B cell (primary cell): ENCODE measurements around the gene ATL1. TPM values are rescaled to one million over a fixed set of nuclear protein-coding genes. Genes with fewer than 3 reads are reported as not detected.

Source experiments
- ATAC-seq: fragments of 200-7000 bp; cut with Tn5 transposase; one replicate; pipeline ENCODE4 v1.10.0; 2021; ENCODE audit warnings: low read depth, mild to moderate bottlenecking, moderate number of reproducible peaks, moderate library complexity
- CTCF ChIA-PET: fragments of 350-600 bp; sonication (Branson Sonifier 250); formaldehyde crosslinking; loops from one replicate; lab custom pipeline; 2021; ENCODE audit warnings: antibody characterized with exemption, inconsistent platforms; lab: Charles Lee
- POLR2A ChIA-PET: fragments of 350-600 bp; sonication (Branson Sonifier 250); formaldehyde crosslinking; loops from one replicate; lab custom pipeline; 2021; ENCODE audit warnings: antibody characterized with exemption; lab: Charles Lee
- DNase-seq: peaks from one replicate; pipeline ENCODE4 v3.0.0; 2013
- H2AFZ ChIP-seq: 2 replicates; pipeline ENCODE4 v1.6.1; 2012; ENCODE audit warnings: mild to moderate bottlenecking, low read depth, low read length; ENCODE audit not compliant: insufficient read depth, poor library complexity, severe bottlenecking
- H3K27ac ChIP-seq, 2 donors: 1 replicate in 1 of 2; 2 replicates in 1 of 2; pipeline ENCODE4 v1.5.1; 2012 to 2013; ENCODE audit warnings: low read length in 2 of 2, mild to moderate bottlenecking in 2 of 2, moderate library complexity in 1 of 2
- H3K27me3 ChIP-seq, 4 experiments: fragments of 200-600 bp in 1 of 4; sonication (generic) in 1 of 4; replicated peaks in 1 of 4; 1 replicate in 2 of 4; 2 replicates in 2 of 4; pipeline versions ENCODE4 v1.6.1 to v1.7.0; 2013 to 2016; ENCODE audit warnings: low read length in 3 of 4, mild to moderate bottlenecking in 2 of 4, mixed read lengths in 1 of 4, moderate library complexity in 1 of 4; ENCODE audit not compliant: insufficient read depth in 4 of 4, control insufficient read depth in 3 of 4; ENCODE audit errors: control extremely low read depth in 1 of 4
- H3K36me3 ChIP-seq, 2 experiments: replicated peaks in 1 of 2; 1 replicate in 1 of 2; 2 replicates in 1 of 2; pipeline versions ENCODE4 v1.6.1 to v1.7.1; 2013; ENCODE audit warnings: low read length in 1 of 2; ENCODE audit not compliant: insufficient read depth in 2 of 2, control insufficient read depth in 1 of 2; ENCODE audit errors: control extremely low read depth in 1 of 2, extremely low read depth in 1 of 2
- H3K4me1 ChIP-seq, 2 donors: fragments of 200-600 bp in 1 of 2; sonication (generic) in 1 of 2; 1 replicate in 1 of 2; 2 replicates in 1 of 2; pipeline versions ENCODE4 v1.5.1 to v1.6.1; 2013 to 2017; ENCODE audit warnings: low read length in 2 of 2; ENCODE audit not compliant: control insufficient read depth in 2 of 2, insufficient read depth in 2 of 2
- H3K4me2 ChIP-seq: replicated peaks from 2 replicates; pipeline ENCODE3; 2012; ENCODE audit warnings: mild to moderate bottlenecking, low read depth, low read length; ENCODE audit not compliant: poor library complexity, severe bottlenecking
- H3K4me3 ChIP-seq, 5 experiments: fragments of 200-600 bp in 1 of 5; sonication (generic) in 1 of 5; 1 replicate in 3 of 5; 2 replicates in 2 of 5; pipeline versions ENCODE4 v1.5.1 to v1.7.0; 2011 to 2016; ENCODE audit warnings: low read length in 4 of 5, mild to moderate bottlenecking in 4 of 5, low read depth in 2 of 5, control low read depth in 1 of 5, moderate library complexity in 1 of 5; ENCODE audit not compliant: insufficient read depth in 1 of 5; ENCODE audit errors: control extremely low read depth in 1 of 5, extremely low read depth in 1 of 5
- H3K79me2 ChIP-seq: fragments of 200-600 bp; sonication (generic); one replicate; pipeline ENCODE4 v1.6.0; 2016; ENCODE audit warnings: low read length; ENCODE audit not compliant: control insufficient read depth, insufficient read depth
- H3K9ac ChIP-seq: fragments of 200-600 bp; sonication (generic); 2 replicates; pipeline ENCODE4 v1.6.1; 2017; ENCODE audit warnings: mild to moderate bottlenecking, low read length, moderate library complexity
- H3K9me3 ChIP-seq, 3 donors: one replicate each; pipeline versions ENCODE4 v1.6.1 to v1.7.1; 2013; ENCODE audit warnings: low read length in 2 of 3; ENCODE audit not compliant: control insufficient read depth in 2 of 3, insufficient read depth in 1 of 3; ENCODE audit errors: control extremely low read depth in 1 of 3
- H4K20me1 ChIP-seq: 2 replicates; pipeline ENCODE4 v1.6.0; 2012; ENCODE audit warnings: mild to moderate bottlenecking, low read length; ENCODE audit not compliant: insufficient read depth, control insufficient read depth, poor library complexity, severe bottlenecking
- H3K27ac Mint-ChIP-seq: one replicate; pipeline ENCODE4 v1.8.0; 2021; ENCODE audit warnings: mixed read lengths
- H3K27me3 Mint-ChIP-seq: one replicate; pipeline ENCODE4 v1.8.0; 2021; ENCODE audit warnings: mixed read lengths
- H3K4me1 Mint-ChIP-seq: one replicate; pipeline ENCODE4 v1.8.0; 2021; ENCODE audit warnings: mixed read lengths
- H3K4me3 Mint-ChIP-seq: one replicate; pipeline ENCODE4 v1.8.0; 2021; ENCODE audit warnings: mixed read lengths
- H3K9me3 Mint-ChIP-seq: one replicate; pipeline ENCODE4 v1.8.0; 2022; ENCODE audit warnings: mixed read lengths; ENCODE audit not compliant: insufficient read depth
- EZH2 ChIP-seq: IDR thresholded peaks from 2 replicates; pipeline ENCODE4 v1.6.1; 2012; ENCODE audit warnings: borderline replicate concordance, low read depth, mild to moderate bottlenecking, moderate library complexity, low read length; ENCODE audit not compliant: insufficient read depth, poor library complexity, severe bottlenecking
- WGBS: methylation state at CpG from one replicate; pipeline ENCODE4 v1.1.5; 2013; ENCODE audit warnings: missing lambda C conversion rate; ENCODE audit not compliant: insufficient coverage; 5-methylcytosine and 5-hydroxymethylcytosine counted together
- intact Hi-C: fragments of 100-400 bp; cut with micrococcal nuclease; formaldehyde crosslinking; loops from one replicate; pipeline ENCODE4 v1.10.0; 2022
- polyA plus RNA-seq: library from polyadenylated mRNA; depleted of rRNA; stranded (reverse); fragments of >200 nt; gene quantifications from 2 replicates; pipeline ENCODE4 v1.2.3, GENCODE V29; 2012
- total RNA-seq, 2 donors: library from RNA; stranded (reverse); fragments of 120-200 nt in 1 of 2; gene quantifications; 1 replicate in 1 of 2; 2 replicates in 1 of 2; pipeline versions ENCODE4 v1.2.3 to v1.2.4, GENCODE V29; 2013 to 2022
- TF ChIP-seq, protein P1 (sequence below): fragments of 200-600 bp; IDR thresholded peaks from one replicate; pipeline ENCODE4 v1.8.0; 2022; ENCODE audit warnings: antibody characterized with exemption, mild to moderate bottlenecking

ATL1 gene
- total and polyA plus RNA-seq, 2 donors (not counting 1 experiment from before 2014, with no cell fraction given), result 2.9 TPM

- H3K4me1 Mint-ChIP-seq, result no peaks in the 10 kb centered on the region
- H3K9me3 Mint-ChIP-seq, result no peaks in the 10 kb centered on the region
- Histone ChIP-seq H3K27me3 (no peaks in the 10 kb centered on the region), H3K4me2 (no peak overlapping the region), H3K9me3 (no peaks in the 10 kb centered on the region), H3K4me1 (no peaks in the 10 kb centered on the region), H2AFZ (no peak overlapping the region), H3K9ac (no peak overlapping the region), H3K27ac (no peak overlapping the region), H4K20me1 (no peaks in the 10 kb centered on the region), H3K36me3 (no peaks in the 10 kb centered on the region), H3K79me2 (no peaks in the 10 kb centered on the region), H3K4me3 (no peak overlapping the region)
- intact Hi-C loops, result no loop called here
- TF ChIP-seq EZH2, result no peak
- TF ChIP-seq, protein P1, sequence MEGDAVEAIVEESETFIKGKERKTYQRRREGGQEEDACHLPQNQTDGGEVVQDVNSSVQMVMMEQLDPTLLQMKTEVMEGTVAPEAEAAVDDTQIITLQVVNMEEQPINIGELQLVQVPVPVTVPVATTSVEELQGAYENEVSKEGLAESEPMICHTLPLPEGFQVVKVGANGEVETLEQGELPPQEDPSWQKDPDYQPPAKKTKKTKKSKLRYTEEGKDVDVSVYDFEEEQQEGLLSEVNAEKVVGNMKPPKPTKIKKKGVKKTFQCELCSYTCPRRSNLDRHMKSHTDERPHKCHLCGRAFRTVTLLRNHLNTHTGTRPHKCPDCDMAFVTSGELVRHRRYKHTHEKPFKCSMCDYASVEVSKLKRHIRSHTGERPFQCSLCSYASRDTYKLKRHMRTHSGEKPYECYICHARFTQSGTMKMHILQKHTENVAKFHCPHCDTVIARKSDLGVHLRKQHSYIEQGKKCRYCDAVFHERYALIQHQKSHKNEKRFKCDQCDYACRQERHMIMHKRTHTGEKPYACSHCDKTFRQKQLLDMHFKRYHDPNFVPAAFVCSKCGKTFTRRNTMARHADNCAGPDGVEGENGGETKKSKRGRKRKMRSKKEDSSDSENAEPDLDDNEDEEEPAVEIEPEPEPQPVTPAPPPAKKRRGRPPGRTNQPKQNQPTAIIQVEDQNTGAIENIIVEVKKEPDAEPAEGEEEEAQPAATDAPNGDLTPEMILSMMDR, result no peak
- H3K4me3 Mint-ChIP-seq, result no peak overlapping the region
- DNase-seq (no peak), ATAC-seq (no peak)
- no peak overlapping the region for H3K27ac Mint-ChIP-seq
- ChIA-PET CTCF (interaction anchor here (0.9 to 1.3 kb wide), 3 partner anchors 13 to 253 kb away, joined by 3 to 4 read pairs (median 3); no protein-coding TSS in a partner anchor), POLR2A (no interaction called here)
- no peaks in the 10 kb centered on the region for H3K27me3 Mint-ChIP-seq
- no CpG with 5 or more reads among the region's 1 CpG for WGBS
These were observed 47.8 kb downstream of the ATL1 start for GRCh38 chr14:50607761-50608160.

- Histone ChIP-seq H3K9ac (no peak overlapping the region), H2AFZ (no peak overlapping the region), H3K4me1 (no peaks in the 10 kb centered on the region), H3K27me3 (no peaks in the 10 kb centered on the region), H3K4me3 (no peak overlapping the region), H3K4me2 (no peak overlapping the region), H3K36me3 (no peaks in the 10 kb centered on the region), H4K20me1 (no peaks in the 10 kb centered on the region), H3K79me2 (no peaks in the 10 kb centered on the region), H3K9me3 (no peaks in the 10 kb centered on the region), H3K27ac (no peak overlapping the region)
- WGBS, result no CpG with 5 or more reads among the region's 1 CpG
- no peak for TF ChIP-seq EZH2
- TF ChIP-seq, protein P1, result no peak
- no peaks in the 10 kb centered on the region for H3K9me3 Mint-ChIP-seq
- CTCF ChIA-PET, result interaction anchor here (0.9 to 1.3 kb wide), 2 partner anchors 12 to 106 kb away, joined by 3 to 4 read pairs; no protein-coding TSS in a partner anchor
- no peak for DNase-seq
- ATAC-seq, result no peak
- H3K27me3 Mint-ChIP-seq, result no peaks in the 10 kb centered on the region
- H3K4me1 Mint-ChIP-seq, result no peaks in the 10 kb centered on the region
- POLR2A ChIA-PET, result no interaction called here
- intact Hi-C loops, result no loop called here
- no peak overlapping the region for H3K27ac Mint-ChIP-seq
- no peak overlapping the region for H3K4me3 Mint-ChIP-seq
These were observed 48.4 kb downstream of the ATL1 start for GRCh38 chr14:50608302-50608851.
